Activated CD8-positive, alpha-beta memory T cell treated with anti-CD3 and anti-CD28 coated beads for 24 hours (primary cell): ENCODE results near the gene FAM98B.
"Not testable (repeated sequence)": the region's sequence is repeated elsewhere in the genome, so short reads cannot be mapped to it uniquely, and the experiment has no call there.

Experiments used
- DNase-seq: peaks from one replicate; pipeline ENCODE4 v3.0.0-alpha.2; 2020

FAM98B gene

DNA sequence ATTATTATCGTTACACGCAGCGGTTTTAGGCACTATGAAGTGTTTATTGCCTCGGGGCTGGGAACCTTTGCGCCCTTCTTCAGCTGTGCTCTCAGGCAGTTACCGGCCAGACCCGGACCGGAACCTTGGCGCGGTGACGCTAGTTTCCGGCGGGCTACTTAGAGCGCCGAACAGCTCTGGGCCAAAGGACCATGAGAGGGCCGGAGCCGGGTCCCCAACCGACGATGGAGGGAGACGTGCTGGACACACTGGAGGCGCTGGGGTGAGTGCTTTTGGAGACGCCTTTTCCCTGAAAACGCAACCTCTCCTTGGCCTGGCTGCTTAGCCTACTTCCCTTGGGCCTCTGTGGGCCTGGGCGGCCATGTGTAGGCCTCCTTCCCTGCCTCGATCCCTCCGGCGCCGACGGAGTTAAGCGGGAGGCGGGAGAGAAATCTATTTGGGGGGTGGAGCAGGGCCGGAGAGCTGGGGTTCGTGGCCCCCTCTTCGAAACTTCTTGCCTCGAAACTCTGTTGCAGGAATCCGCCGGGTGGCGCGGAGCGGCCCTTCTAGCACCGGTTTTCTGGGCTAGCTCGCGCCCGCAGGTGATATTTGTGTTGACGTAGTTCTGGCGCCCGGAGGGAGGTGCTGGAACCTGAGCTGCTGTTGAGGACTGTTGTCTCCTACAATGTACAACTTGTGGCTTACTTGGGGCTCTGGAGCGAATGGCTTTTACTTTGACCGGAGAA lies at the start of gene FAM98B:
TSS of gene FAM98B (plus strand) at position 157 of the 725 bp plus-strand sequence. CDS start at position 192, 35 bp downstream.
- DNase-seq = peak; percentile 99

DNA sequence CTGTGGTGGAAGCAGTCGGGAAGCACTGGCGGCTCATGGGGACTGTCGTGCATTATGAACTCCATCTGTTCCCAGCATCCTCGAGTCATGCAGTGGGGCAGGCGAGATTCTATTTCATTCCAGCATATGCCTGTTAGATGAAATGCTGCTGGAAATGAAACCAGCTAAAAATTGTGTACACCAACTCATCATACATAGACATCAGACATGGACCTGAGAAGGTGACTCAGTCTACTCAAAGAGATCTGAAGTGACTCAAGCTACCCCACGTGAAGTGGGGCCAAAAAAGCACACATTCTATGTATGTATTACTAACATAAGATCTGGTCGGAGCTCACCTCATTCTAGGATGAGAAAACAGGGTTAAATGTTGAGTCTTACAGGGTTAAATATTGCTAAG lies 47.5 kb upstream of the FAM98B start:
- no peak for DNase-seq

DNA sequence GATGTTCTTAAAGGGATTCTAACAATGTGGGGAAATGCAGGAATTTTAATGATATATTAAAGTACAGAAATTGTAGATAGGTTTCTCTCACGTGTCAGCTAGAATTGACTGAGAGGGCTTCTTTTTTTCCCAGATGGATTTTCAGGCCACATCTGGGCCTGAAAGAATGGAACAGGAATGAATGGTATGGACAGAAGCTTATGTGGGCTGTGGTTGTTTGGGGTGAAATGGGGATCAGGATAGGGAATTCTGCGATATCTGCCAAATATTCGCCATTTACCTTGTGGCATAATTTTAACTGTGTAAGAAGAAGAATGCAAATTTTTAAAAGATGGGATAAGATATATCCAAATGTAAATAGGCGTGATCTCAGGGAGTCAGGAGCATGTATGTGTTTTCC lies 45.4 kb upstream of the FAM98B start:
- no peak for DNase-seq

DNA sequence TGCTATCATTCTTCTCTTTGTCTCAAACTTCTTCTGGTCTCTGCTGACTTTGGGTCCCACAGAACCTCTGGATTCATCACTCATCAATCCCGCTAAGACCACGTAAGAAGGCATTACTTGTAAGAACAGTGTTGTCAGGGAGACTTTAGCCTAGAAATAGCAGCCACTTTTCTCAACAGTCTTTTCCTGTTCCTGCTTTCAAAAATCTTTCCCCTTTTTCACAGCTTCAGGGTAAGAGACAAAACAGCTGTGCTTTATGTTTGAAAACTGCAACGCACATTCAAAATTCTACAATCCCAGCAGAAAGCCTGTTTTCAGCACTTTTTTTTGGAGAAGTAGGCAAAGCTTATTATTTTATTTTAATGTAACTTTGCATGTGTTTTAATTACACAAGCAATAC lies 42.0 kb upstream of the FAM98B start:
- DNase-seq = no peak

DNA sequence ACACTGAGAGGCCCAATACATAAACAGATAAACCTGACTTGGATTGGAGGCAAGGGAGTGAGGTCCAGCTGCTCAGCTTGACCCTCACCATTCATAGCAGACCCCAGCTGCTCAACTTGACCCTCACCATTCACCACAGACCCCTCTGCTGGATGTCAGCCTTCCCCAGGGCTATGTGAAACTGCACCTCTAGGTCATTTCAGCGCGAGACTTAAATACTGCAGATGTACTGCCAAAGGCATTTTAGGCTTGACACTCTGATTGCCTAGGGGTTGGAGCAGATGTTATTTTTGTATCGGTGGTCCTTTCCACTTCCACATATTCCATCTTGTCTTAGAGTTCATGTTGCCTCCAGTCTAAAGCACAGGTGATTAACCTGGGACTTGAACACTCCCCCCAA lies 41.5 kb upstream of the FAM98B start:
- DNase-seq = no peak

DNA sequence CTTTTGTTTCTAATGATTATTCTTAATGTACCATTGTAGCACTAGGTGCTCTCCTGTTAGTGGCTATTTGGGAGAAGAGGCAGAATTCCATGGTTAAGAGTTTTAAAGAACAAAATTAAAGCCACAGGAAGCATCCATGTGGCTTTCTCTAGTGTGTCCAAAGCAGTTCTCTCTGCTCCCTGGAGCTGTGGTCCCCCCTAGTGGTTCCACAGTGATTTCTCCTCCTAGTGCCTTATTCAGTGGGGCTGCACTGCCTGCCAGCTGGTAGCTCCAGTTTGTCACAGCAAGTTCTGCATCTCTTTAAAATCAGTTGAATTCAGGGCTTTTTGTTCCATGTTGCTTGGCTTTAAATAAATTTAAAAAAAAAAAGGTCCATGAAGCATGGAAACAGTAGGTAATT lies 39.6 kb upstream of the FAM98B start:
- DNase-seq = no peak

DNA sequence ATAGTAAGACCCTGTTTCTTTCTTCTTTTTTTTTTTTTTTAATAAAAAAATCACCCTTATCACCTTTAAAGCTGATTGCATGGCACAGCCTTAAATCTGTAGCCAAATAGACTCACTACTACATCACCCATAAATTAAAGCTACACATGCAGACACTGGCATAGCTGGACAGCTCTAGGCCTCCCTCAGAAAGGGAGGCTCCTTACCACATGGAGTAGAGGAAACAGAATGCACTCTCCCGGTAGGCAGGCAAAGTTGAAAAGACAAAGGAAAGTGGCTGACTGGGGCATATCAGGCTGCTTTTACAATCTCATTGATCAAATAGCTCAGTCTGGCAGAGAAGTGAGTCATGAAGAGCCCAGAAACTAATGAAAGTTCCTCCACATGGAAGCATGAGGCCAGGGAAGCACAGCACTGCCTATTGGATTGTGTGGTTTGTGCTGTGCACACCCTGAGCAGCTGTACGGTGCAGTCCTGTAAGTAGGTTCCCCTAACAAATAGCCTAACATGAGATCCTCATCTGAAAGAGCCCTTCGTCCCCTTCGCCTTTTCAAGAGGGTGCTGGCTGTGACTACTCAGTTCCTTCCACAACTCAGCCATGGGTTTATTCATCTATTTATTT lies 32.7 kb upstream of the FAM98B start:
- no peak for DNase-seq

DNA sequence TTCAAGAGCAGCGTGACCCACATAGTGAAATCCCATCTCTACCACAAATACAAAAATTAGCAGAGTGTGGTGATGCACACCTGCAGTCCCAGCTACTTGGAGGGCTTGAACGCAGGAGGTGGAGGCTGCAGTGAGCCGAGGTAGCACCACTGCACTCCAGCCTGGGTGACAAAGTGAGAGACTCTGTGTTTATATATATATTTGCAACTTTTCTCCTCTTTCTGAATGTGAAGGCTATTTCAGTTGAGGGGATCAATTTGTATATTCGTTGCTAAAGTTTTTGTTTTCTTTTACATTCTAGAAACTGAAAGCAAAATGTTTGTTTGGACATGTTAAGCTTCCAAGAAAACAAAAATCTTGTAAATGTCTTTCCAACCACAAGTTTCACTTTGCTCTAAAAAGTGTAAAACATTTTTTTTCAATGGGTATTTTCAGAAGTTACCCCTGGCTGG lies 29.8 kb upstream of the FAM98B start:
- no peak for DNase-seq

DNA sequence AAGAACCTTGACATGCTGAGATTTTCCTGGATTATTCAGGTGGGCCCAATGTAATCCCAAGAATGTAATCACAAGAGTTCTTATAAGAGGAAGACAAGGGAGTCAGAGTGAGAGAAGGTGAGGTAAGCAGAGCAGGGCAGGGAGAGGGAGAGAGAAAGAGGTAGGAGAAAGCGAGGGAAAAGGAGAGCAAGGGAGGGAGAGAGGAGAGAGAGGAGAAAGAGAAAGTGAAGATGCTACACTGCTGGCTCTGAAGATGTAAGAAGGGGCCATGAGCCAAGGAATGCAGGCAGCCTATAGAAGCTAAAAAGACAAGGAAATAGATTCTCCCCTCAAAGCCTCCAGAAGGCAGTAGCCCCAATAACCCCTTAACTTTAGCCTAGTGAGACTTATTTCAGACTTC lies 28.7 kb upstream of the FAM98B start:
- DNase-seq = no peak

DNA sequence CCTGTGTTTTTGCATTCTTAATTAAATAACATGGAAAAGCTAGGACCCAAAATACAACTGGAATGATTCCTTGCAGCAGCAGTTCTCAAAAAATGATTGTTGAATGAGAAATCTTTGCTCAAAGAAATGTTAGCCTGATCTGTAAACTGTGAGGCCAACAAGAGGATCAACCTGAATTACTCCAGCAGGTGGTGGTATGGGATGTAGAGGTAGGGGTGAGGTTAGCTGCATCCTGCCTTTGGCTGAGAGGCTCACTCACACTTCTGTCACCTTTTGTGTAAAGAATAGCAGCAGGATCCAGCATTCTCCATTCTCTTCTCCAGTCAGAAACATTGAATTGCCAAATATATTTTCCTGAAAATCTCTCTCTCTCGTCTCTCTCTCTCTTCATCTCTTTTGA lies 26.5 kb upstream of the FAM98B start:
- DNase-seq = no peak

DNA sequence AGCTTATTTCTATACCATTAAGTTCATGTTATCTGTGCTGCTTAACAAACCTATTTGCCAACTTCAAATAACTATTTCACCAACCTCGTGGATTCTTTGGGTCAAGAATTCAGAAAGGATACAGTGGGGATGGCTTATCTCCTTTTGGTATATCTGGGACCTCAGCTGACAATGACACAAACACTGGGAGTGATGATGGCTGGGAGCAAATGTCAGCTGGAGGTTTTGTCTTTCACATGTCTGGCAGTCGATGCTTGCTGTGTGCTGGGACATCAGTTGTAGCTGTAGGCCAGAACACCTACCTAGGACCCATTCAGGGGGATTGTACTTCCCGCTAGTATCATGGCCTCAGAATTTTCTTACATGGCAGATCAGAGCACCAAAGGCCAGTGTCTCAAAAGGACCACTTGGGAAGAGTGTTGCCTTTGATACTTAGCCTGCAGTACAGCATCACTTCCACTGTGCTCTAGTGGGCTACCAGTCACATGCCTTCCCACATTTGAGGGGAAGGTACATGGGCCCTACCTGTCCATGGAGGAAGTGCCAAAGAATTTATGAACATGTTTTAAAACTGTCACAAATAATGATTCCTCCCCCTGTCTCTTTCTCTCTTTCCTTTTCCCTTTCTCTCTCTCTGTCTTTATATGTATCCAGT lies 23.7 kb upstream of the FAM98B start:
- no peak for DNase-seq

DNA sequence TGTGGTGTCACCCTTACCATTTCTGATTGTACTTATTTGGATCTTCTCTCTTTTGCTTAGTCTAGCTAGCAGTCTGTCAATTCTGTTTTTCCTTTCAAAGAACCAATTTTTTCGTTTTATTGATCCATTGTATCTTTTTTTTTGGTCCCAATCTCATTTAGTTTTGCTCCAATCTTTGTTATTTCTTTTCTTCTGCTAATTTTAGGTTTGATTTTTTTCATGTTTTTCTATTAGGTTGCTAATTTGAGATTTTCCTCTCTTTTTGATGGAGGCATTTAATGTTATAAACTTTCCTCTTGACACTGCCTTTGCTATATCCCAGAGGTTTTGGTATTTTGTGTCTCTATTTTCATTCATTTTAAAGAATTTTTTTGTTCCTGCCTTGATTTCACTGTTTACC lies 16.9 kb upstream of the FAM98B start:
- no peak for DNase-seq

DNA sequence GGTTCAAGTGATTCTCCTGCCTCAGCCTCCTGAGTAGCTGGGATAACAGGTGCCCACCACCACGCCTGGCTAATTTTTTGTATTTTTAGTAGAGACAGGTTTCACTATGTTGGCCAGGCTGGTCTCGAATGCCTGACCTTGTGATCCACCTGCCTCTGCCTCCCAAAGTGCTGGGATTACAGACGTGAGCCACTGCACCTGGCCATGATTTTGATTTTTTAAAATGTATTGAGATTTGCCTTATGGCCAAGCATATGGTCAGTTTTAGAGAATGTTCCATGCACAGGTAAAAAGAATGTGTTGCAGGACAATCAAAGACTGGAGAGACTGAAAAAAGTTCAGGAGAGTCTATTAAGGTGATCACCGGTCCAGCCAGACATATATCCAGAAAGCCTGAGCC lies 16.3 kb upstream of the FAM98B start:
- not testable (repeated sequence) for DNase-seq

DNA sequence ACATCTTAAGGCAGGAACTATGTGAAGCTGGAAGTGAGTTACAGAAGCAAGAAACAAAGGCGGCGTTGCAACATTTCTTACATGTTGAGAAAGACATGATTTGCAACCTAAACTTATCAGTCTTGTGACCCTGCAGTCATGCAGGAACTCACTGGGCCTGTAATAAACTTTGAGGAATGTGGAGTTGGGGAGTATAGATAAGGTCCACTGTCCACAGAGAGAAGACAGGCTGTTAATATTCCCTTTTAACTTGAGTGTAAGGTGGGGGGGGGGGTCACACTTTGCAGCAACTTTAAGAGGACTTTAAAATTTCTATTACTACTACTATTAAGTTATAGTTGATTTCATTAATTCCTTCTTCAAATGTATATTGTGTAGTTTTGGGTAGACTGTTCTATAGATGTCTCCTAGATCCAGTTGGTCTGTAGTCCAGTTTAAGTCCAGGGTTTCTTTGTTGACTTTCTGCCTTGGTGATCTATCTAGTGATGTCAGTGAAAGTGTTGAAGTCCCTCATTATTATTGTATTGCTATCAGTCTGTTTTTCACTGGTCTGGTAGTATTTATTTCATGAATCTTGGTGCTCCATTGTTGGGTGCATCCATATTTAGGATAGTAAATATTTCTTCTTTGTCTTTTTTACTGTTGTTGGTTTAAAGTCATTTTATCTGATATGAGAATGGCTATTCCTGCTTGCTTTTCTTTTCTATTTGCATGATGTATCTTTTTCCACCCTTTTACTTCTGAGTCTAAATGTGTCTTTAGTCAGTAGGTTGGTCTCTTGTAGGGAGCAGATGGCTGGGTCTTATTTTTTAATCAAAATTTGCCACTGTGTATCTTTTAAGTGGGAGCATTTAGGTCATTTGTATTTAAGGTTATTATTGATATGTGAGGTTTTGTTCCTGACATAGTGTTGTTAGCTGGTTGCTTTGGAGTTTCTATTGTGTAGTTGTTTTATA lies 15.6 kb upstream of the FAM98B start:
- DNase-seq = no peak

DNA sequence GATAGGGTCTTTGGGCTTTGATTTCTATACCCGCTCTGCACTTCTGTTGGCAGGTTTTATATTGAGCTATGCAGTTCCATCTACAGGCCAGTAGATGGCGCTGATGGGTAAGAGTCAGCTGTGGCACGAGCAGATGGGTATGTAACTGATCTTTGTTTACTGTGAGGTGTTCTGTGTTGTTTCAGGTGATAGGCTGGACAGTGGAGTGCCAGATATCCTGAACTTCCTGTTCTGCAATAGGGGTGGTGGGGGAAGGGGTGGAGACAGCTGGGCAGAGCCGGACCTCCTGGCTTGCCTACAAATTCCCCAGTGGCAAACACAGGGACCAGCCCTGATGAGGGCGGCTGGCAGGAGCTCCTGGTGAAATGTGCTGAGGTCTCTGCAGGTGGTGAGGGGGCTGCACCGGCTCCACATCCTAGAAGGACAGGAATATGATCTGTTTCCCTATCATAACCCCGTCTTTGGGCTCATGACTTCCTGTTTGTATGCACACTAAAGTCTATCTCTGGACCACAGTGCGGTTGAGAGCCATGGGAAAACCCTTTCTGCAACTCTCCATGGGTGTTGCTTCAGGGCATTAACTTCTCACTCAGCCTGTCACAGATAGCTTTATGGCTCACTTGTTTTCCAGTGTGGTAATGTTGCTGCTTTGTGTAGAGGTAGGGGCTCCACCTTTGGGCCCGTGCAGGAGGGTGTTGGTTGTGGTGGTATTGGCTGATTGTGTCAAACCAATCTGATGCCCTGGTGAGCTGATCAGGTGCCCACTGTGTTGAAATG lies 13.4 kb upstream of the FAM98B start:
- DNase-seq = peak; percentile 67

DNA sequence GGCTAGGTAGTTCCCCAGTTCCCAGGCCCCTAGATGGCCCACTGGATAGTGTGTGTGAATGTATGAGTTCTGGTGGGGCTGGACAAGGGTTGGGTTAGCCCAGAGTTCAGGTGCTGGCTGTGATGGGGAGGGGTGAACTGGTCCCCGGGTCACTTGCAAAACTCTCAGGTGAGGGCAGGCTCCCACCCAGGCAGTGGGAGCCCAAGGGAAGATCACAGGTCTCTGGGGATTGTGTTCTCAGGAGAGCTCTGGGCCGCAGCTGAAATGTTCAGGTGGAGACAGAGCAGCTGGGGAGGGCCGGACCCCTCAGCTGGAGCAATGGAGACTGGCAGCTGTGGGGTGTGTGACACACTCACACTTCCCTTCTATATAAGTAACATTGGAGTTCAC lies 12.8 kb upstream of the FAM98B start:
- DNase-seq = no peak

DNA sequence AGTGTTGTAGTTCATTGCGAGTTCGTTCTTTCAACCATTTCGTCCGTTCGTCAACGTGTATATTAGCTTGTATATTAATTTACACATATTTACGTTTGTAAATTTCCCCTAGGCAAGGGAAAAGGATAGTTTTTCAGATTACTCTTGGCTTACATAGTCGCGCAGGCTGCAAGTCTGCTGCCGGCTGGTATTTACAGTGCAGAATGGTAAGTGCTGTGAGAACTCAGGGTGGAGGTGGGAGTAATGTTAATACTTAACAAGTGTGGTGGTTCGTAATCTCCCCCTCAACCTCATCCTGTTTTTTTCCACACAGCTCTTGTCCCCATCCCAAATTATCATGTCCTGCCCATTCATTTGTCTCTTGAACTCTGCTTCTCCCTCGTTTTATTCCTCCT lies 766 bp downstream of the FAM98B start:
- no peak for DNase-seq

DNA sequence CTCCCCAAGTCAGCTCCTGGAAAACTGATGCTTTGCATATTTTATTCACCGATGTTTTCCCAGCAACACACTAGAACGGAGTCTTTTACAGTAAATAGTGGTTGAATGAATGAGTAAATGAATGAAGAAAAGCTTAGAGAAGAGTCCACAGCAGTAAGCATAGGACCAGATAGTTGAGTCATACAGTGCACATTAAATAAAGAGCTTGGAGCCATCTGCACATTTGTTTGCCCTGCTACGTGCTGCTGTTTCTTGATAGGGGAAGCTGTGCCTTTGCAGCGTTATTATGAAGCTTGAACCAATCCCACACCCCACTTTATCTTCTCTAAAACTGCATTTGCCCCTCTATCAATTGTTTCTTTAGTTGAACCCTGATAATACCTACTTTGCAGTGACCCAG lies 1.2 kb downstream of the FAM98B start:
- DNase-seq = no peak

DNA sequence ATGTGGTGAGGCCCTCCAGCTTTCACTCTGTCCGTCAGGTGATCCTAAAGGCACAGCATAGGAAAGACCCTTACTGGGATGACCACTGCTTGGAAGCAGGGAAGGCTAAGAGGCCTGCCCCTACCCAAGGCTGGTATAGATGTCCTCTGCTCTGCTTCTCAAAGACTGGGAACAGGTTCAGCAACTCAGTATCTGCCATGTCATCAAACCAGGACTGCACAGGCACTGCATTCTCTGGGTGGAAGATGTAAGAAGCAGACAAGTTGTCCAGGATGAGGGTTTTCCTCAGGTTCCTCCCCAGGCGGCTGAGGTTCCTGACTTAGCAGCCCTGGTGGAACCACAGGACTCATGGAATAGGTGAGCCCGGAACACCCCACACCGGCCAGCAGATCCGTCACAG lies 4.7 kb downstream of the FAM98B start:
- no peak for DNase-seq

DNA sequence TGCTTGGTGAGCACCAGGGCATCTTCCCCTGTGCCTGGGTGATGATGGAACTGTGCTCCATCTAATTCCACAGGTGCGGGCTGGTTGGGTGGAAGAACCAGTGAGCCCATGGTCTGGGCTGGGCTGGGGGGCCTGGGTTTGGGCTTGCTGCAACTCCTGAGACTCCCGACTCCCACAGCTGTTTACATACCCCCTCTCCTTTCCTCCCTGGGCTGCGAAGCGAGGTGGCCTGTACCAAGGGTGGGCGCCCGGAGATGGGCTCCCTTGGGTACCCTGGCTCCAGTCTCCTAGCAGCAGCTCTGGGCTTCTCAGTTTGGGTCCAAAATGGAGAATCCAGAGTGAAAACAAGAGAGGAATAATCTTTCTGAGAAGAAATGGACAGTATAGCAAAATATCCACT lies 5.6 kb downstream of the FAM98B start:
- no peak for DNase-seq

DNA sequence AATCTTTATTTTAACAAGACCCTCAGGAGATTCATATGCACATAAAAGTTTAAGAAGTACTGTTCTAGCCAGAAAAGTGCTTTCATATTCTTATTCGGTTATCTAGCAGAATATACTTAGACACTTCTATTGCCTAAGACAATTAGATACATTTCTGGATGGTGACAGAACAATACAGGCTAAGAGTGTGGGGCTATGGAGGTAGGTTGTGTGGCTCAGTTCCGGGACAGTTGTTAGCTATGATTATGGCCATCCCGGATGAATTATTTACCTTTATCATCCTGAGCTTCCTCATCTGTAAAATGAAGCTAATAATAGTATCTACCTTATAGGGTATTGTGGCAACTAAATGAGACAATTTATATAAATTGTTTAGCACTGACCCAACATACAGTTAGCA lies 6.6 kb downstream of the FAM98B start:
- DNase-seq = no peak

DNA sequence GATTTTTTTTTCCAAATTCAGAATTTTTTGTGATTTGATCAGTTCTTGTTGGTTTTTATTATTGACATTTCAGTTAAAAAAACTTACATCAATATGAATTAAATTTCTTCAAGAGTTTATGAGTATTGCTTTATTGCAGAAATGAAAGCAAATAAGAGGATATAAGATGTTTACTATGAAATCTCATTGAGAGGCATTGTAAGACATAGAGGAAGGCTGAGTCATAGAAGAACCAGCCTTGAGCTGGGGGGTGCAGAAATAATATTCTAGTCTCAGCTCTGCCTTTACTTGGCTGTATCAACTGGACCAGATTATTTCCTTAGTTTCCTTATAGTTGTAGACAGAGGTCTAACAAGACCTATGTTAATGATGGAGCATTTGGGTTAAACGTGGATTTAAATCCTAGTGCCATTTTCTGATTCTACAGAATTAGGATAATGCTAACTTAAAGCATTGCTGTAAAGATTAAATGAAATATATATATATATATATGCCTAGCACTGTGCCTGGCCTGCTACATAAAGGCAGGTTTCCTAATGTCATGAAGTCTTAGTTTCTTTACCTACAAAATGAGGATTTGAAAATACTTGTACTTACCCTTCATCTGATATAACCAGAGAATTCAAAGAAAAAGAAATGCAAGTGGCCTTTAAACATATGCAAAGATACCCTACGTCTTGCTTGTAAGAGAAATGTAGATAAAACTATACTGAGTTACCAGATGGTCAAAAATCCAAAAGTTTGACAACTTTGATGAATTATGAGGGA lies 7.3 kb downstream of the FAM98B start:
- no peak for DNase-seq
